Measurements from ENCODE around the gene NFATC2.
"Not testable (repeated sequence)": the region's sequence is repeated elsewhere in the genome, so short reads cannot be mapped to it uniquely, and the experiment has no call there.

The NFATC2 gene

GRCh38 chr20:51470907-51471411 is 71.6 kb downstream of the NFATC2 start:
- no peak for DNase-seq (ENCODE audit: low read depth in 2 of 2)

- DNase-seq (ENCODE audit: low read depth in 2 of 2): no peak
Measured at GRCh38 chr20:51470499-51470820, 72.1 kb downstream of the NFATC2 start.

GRCh38 chr20:51469578-51470498 is 72.7 kb downstream of the NFATC2 start:
- DNase-seq (ENCODE audit: low read depth in 2 of 2): no peak

GRCh38 chr20:51469046-51469445 is 73.5 kb downstream of the NFATC2 start:
- no peak for DNase-seq (ENCODE audit: low read depth in 2 of 2)

- DNase-seq (ENCODE audit: low read depth in 2 of 2): no peak
Measured at GRCh38 chr20:51468636-51469035, 73.9 kb downstream of the NFATC2 start.

GRCh38 chr20:51467956-51468626 is 74.4 kb downstream of the NFATC2 start:
- no peak for DNase-seq (ENCODE audit: low read depth in 2 of 2)

- DNase-seq (ENCODE audit: low read depth in 2 of 2): no peak
Measured at GRCh38 chr20:51463998-51464397, 78.5 kb downstream of the NFATC2 start.

GRCh38 chr20:51463560-51463959 is 79.0 kb downstream of the NFATC2 start:
- DNase-seq (ENCODE audit: low read depth in 2 of 2): no peak

GRCh38 chr20:51462566-51463276 is 79.8 kb downstream of the NFATC2 start:
- DNase-seq (ENCODE audit: low read depth in 2 of 2): peak in 1 of 2 experiments; percentile 30

GRCh38 chr20:51461846-51462245 is 80.7 kb downstream of the NFATC2 start:
- not testable (repeated sequence) for DNase-seq (ENCODE audit: low read depth in 2 of 2)

GRCh38 chr20:51461306-51461705 is 81.2 kb downstream of the NFATC2 start:
- DNase-seq (ENCODE audit: low read depth in 2 of 2): no peak

- DNase-seq (ENCODE audit: low read depth in 2 of 2): no peak
Measured at GRCh38 chr20:51460569-51461265, 81.8 kb downstream of the NFATC2 start.

- no peak for DNase-seq (ENCODE audit: low read depth in 2 of 2)
Measured at GRCh38 chr20:51460163-51460562, 82.4 kb downstream of the NFATC2 start.

- no peak for DNase-seq (ENCODE audit: low read depth in 2 of 2)
Measured at GRCh38 chr20:51458751-51459439, 83.6 kb downstream of the NFATC2 start.

GRCh38 chr20:51457533-51457932 is 85.0 kb downstream of the NFATC2 start:
- DNase-seq (ENCODE audit: low read depth in 2 of 2): no peak

GRCh38 chr20:51456511-51457509 is 85.7 kb downstream of the NFATC2 start:
- DNase-seq (ENCODE audit: low read depth in 2 of 2): peak; percentile 89 to 90

- DNase-seq (ENCODE audit: low read depth in 2 of 2): no peak
Measured at GRCh38 chr20:51454250-51454865, 88.2 kb downstream of the NFATC2 start.

- DNase-seq (ENCODE audit: low read depth in 2 of 2): no peak
Measured at GRCh38 chr20:51452734-51453365, 89.7 kb downstream of the NFATC2 start.

- no peak for DNase-seq (ENCODE audit: low read depth in 2 of 2)
Measured at GRCh38 chr20:51452091-51452613, 90.4 kb downstream of the NFATC2 start.
